ENCODE results near the gene KIAA1328. TPM values are rescaled to one million over a fixed set of nuclear protein-coding genes. Genes with fewer than 3 reads are reported as not detected.

The KIAA1328 gene
- total RNA-seq, 1 experiment from 2014 or later, result 6.2 TPM

GRCh38 chr18:37163119-37163518, 334.2 kb downstream of the KIAA1328 start:
- intact Hi-C loops (cut with micrococcal nuclease; ENCODE audit: unreplicated experiment) (no loop called here), in situ Hi-C loops (cut with HindIII; ENCODE audit: low pct_unique_long_range_greater_than_20kb, low sequenced_read_pairs) (no loop called here)
- TF ChIP-seq POLR2AphosphoS5 (IDR thresholded peaks at IDR 0.05; ENCODE audit: low read depth, low read length), result no peak
- TF ChIP-seq TCF7L2 (IDR thresholded peaks at IDR 0.05; ENCODE audit: low read depth, low read length), result no peak
- TF ChIP-seq SIN3A (IDR thresholded peaks at IDR 0.05; ENCODE audit: borderline replicate concordance, insufficient read depth, low read depth, low read length), result no peak
- no peak for TF ChIP-seq CTCF (IDR thresholded peaks at IDR 0.05)
- no peak for TF ChIP-seq REST (IDR thresholded peaks at IDR 0.05; ENCODE audit: insufficient read depth in 1 of 2, low read depth in 2 of 2, low read length in 1 of 2)
- no peaks in the 10 kb centered on the region for H3K27me3 ChIP-seq (ENCODE audit: control insufficient read depth, insufficient read depth, low read length)
- no peak overlapping the region for H3K27ac ChIP-seq (ENCODE audit: low read length)
- BruUV-seq (replicated peaks), result no TSS peak
- ChIA-PET POLR2A (no interaction called here), CTCF (no interaction called here)
- H3K36me3 ChIP-seq (ENCODE audit: control insufficient read depth, insufficient read depth, low read length), result no peaks in the 10 kb centered on the region
- H3K4me3 ChIP-seq (ENCODE audit: low read depth in 2 of 2, low read length in 2 of 2), result no peak overlapping the region
- H3K4me1 ChIP-seq (ENCODE audit: control insufficient read depth, insufficient read depth, low read length), result no peaks in the 10 kb centered on the region
- H3K9me3 ChIP-seq (ENCODE audit: control insufficient read depth, insufficient read depth, low read depth, low read length), result no peaks in the 10 kb centered on the region
- ATAC-seq (no peak), DNase-seq (ENCODE audit: low read depth, low spot score) (no peak)

GRCh38 chr18:37166491-37166890, 337.6 kb downstream of the KIAA1328 start:
- no peaks in the 10 kb centered on the region for H3K9me3 ChIP-seq (ENCODE audit: control insufficient read depth, insufficient read depth, low read depth, low read length)
- intact Hi-C loops (cut with micrococcal nuclease; ENCODE audit: unreplicated experiment) (no loop called here), in situ Hi-C loops (cut with HindIII; ENCODE audit: low pct_unique_long_range_greater_than_20kb, low sequenced_read_pairs) (no loop called here)
- H3K4me3 ChIP-seq (ENCODE audit: low read depth in 2 of 2, low read length in 2 of 2), result no peak overlapping the region
- no peaks in the 10 kb centered on the region for H3K4me1 ChIP-seq (ENCODE audit: control insufficient read depth, insufficient read depth, low read length)
- no peak for DNase-seq (ENCODE audit: low read depth, low spot score)
- no peaks in the 10 kb centered on the region for H3K27me3 ChIP-seq (ENCODE audit: control insufficient read depth, insufficient read depth, low read length)
- no peaks in the 10 kb centered on the region for H3K36me3 ChIP-seq (ENCODE audit: control insufficient read depth, insufficient read depth, low read length)
- ChIA-PET POLR2A (no interaction called here), CTCF (no interaction called here)
- TF ChIP-seq POLR2AphosphoS5 (IDR thresholded peaks at IDR 0.05; ENCODE audit: low read depth, low read length) (no peak), REST (IDR thresholded peaks at IDR 0.05; ENCODE audit: insufficient read depth in 1 of 2, low read depth in 2 of 2, low read length in 1 of 2) (no peak), SIN3A (IDR thresholded peaks at IDR 0.05; ENCODE audit: borderline replicate concordance, insufficient read depth, low read depth, low read length) (no peak), CTCF (IDR thresholded peaks at IDR 0.05) (no peak), TCF7L2 (IDR thresholded peaks at IDR 0.05; ENCODE audit: low read depth, low read length) (no peak)
- no peak for ATAC-seq
- no TSS peak for BruUV-seq (replicated peaks)
- H3K27ac ChIP-seq (ENCODE audit: low read length), result no peak overlapping the region
